OCI-LY7 (cell line): ENCODE measurements around the gene DOK7.

Experiments used
- EZH2phosphoT487 ChIP-seq: fragments of 200-600 bp; sonication (generic); IDR thresholded peaks from 2 replicates; pipeline ENCODE4 v1.6.1; 2018; ENCODE audit warnings: low read depth, borderline replicate concordance, mild to moderate bottlenecking, mixed run types, antibody characterized with exemption, low read length, moderate library complexity, mixed read lengths
- TF ChIP-seq, protein P1 (sequence below): fragments of 200-600 bp; sonication (generic); conservative IDR thresholded peaks from 2 replicates; pipeline ENCODE4 v1.5.1; 2014; ENCODE audit warnings: mild to moderate bottlenecking, antibody characterized with exemption, low read length, moderate library complexity, mixed read lengths

DNA sequence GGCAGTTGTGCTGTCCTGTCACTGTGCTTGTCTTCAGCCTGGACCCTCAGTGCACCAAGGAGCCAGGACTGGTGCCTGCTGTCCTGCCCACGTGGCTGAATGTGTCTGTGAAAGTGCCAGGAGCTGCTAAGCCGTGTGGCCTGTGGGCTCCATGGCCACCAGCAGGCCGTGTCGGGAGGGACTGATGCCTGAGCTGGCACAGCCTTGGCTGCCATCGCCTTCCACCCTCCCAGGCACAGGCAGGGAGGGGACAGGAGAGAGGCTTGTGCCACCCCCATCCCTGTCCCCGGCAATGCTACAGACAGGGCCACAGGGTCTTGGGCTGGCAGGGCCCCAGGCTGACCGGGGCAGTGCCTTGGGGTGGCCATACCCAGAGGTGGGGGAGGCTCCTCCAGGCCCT is 24.8 kb downstream of the DOK7 start:
- TF ChIP-seq, protein P1, sequence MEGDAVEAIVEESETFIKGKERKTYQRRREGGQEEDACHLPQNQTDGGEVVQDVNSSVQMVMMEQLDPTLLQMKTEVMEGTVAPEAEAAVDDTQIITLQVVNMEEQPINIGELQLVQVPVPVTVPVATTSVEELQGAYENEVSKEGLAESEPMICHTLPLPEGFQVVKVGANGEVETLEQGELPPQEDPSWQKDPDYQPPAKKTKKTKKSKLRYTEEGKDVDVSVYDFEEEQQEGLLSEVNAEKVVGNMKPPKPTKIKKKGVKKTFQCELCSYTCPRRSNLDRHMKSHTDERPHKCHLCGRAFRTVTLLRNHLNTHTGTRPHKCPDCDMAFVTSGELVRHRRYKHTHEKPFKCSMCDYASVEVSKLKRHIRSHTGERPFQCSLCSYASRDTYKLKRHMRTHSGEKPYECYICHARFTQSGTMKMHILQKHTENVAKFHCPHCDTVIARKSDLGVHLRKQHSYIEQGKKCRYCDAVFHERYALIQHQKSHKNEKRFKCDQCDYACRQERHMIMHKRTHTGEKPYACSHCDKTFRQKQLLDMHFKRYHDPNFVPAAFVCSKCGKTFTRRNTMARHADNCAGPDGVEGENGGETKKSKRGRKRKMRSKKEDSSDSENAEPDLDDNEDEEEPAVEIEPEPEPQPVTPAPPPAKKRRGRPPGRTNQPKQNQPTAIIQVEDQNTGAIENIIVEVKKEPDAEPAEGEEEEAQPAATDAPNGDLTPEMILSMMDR: no peak
- TF ChIP-seq EZH2phosphoT487: no peak
